IMR-90 (cell line): ENCODE measurements around the gene EIF2S2. TPM values are rescaled to one million over a fixed set of nuclear protein-coding genes. Genes with fewer than 3 reads are reported as not detected.

Experiments
- ATAC-seq: fragments of 200-7000 bp; cut with Tn5 transposase; 2 replicates; pipeline ENCODE4 v1.9.1; 2020; ENCODE audit warnings: low read depth, mild to moderate bottlenecking, moderate library complexity
- BruUV-seq: library from RNA; stranded (reverse); fragments of 400-500 nt; replicated peaks from 2 replicates; lab custom pipeline; 2021; lab: Mats Ljungman, UMichigan
- CTCF ChIA-PET: fragments of 300-600 bp; formaldehyde crosslinking; extraction: SDS; loops from one replicate; lab custom pipeline; 2021; ENCODE audit warnings: antibody characterized with exemption; lab: Yijun Ruan, JAX
- POLR2A ChIA-PET: fragments of 300-600 bp; sonication (Branson Sonifier 250); formaldehyde crosslinking; loops from one replicate; lab custom pipeline; 2022; ENCODE audit warnings: antibody characterized with exemption; ENCODE audit not compliant: unreplicated experiment; lab: Charles Lee
- DNase-seq: peaks from one replicate; pipeline ENCODE4 v3.0.0; 2013
- H2AFZ ChIP-seq: replicated peaks from 2 replicates; pipeline ENCODE3; 2013; ENCODE audit warnings: low read length, mild to moderate bottlenecking; ENCODE audit not compliant: poor library complexity
- H2AK5ac ChIP-seq: 2 replicates; pipeline ENCODE4 v1.6.1; 2013; ENCODE audit warnings: low read depth, low read length, inconsistent platforms
- H2AK9ac ChIP-seq: replicated peaks from 2 replicates; pipeline ENCODE3; 2013; ENCODE audit warnings: mild to moderate bottlenecking, low read depth, low read length, moderate library complexity; ENCODE audit not compliant: poor library complexity
- H2BK120ac ChIP-seq: 2 replicates; pipeline ENCODE4 v1.6.1; 2013; ENCODE audit warnings: low read depth, low read length, inconsistent platforms
- H2BK15ac ChIP-seq: 3 replicates; pipeline ENCODE4 v1.6.1; 2013; ENCODE audit warnings: low read depth, low read length, inconsistent platforms
- H2BK20ac ChIP-seq: 2 replicates; pipeline ENCODE4 v1.6.1; 2013; ENCODE audit warnings: low read depth, mild to moderate bottlenecking, inconsistent platforms, low read length, moderate library complexity
- H2BK5ac ChIP-seq: 2 replicates; pipeline ENCODE4 v1.6.1; 2013; ENCODE audit warnings: mild to moderate bottlenecking, low read depth, low read length, inconsistent platforms; ENCODE audit not compliant: poor library complexity, severe bottlenecking
- H3K14ac ChIP-seq: replicated peaks from 2 replicates; pipeline ENCODE4 v1.6.1; 2013; ENCODE audit warnings: low read depth, low read length, inconsistent platforms
- H3K18ac ChIP-seq: 2 replicates; pipeline ENCODE4 v1.6.1; 2013; ENCODE audit warnings: low read depth, low read length, control low read depth
- H3K23ac ChIP-seq: 2 replicates; pipeline ENCODE4 v1.6.1; 2013; ENCODE audit warnings: low read depth, low read length, inconsistent platforms
- H3K27ac ChIP-seq: 2 replicates; pipeline ENCODE4 v1.5.1; 2013; ENCODE audit warnings: mild to moderate bottlenecking, control low read depth, low read length; ENCODE audit not compliant: insufficient read depth
- H3K27me3 ChIP-seq: 2 replicates; pipeline ENCODE4 v1.6.1; 2013; ENCODE audit warnings: low read length; ENCODE audit not compliant: control insufficient read depth, insufficient read depth
- H3K36me3 ChIP-seq: 2 replicates; pipeline ENCODE4 v1.6.1; 2013; ENCODE audit warnings: low read length, mixed read lengths; ENCODE audit not compliant: control insufficient read depth, insufficient read depth
- H3K4ac ChIP-seq: 2 replicates; pipeline ENCODE4 v1.6.1; 2013; ENCODE audit warnings: low read depth, low read length, inconsistent platforms
- H3K4me1 ChIP-seq: 2 replicates; pipeline ENCODE4 v1.6.1; 2013; ENCODE audit warnings: low read length, mixed read lengths; ENCODE audit not compliant: control insufficient read depth, insufficient read depth
- H3K4me2 ChIP-seq: 2 replicates; pipeline ENCODE4 v1.6.1; 2013; ENCODE audit warnings: low read depth, mild to moderate bottlenecking, control low read depth, low read length, moderate library complexity
- H3K4me3 ChIP-seq: 2 replicates; pipeline ENCODE4 v1.5.1; 2013; ENCODE audit warnings: low read depth, mild to moderate bottlenecking, control low read depth, low read length, moderate library complexity; ENCODE audit not compliant: insufficient read depth
- H3K56ac ChIP-seq: 2 replicates; pipeline ENCODE4 v1.6.1; 2013; ENCODE audit warnings: low read length, inconsistent platforms; ENCODE audit not compliant: insufficient read depth; ENCODE audit errors: extremely low read depth
- H3K79me1 ChIP-seq, 2 experiments: 2 replicates each; pipeline ENCODE4 v1.6.1; 2013; ENCODE audit warnings: low read length in 2 of 2, inconsistent platforms in 1 of 2, low read depth in 1 of 2
- H3K9ac ChIP-seq: 2 replicates; pipeline ENCODE4 v1.6.1; 2013; ENCODE audit warnings: low read depth, low read length, control low read depth
- H3K9me1 ChIP-seq: 2 replicates; pipeline ENCODE4 v1.6.1; 2013; ENCODE audit warnings: low read length, inconsistent platforms; ENCODE audit not compliant: insufficient read depth
- H3K9me3 ChIP-seq: 2 replicates; pipeline ENCODE4 v1.6.1; 2013; ENCODE audit warnings: low read length; ENCODE audit not compliant: control insufficient read depth, insufficient read depth
- H4K20me1 ChIP-seq: 2 replicates; pipeline ENCODE4 v1.6.1; 2013; ENCODE audit warnings: low read length, inconsistent platforms; ENCODE audit not compliant: insufficient read depth
- H4K5ac ChIP-seq: 2 replicates; pipeline ENCODE4 v1.6.1; 2013; ENCODE audit warnings: mild to moderate bottlenecking, low read depth, low read length, control low read depth
- H4K8ac ChIP-seq, 2 experiments: 2 replicates each; pipeline ENCODE4 v1.6.1; 2013; ENCODE audit warnings: low read depth in 2 of 2, low read length in 2 of 2, control low read depth in 1 of 2, inconsistent platforms in 1 of 2
- H4K91ac ChIP-seq: 2 replicates; pipeline ENCODE4 v1.6.1; 2013; ENCODE audit warnings: low read depth, low read length, inconsistent platforms; ENCODE audit not compliant: insufficient read depth
- BHLHE40 ChIP-seq: fragments of 150-350 bp; IDR thresholded peaks from 2 replicates; pipeline ENCODE4 v1.6.1; 2016; ENCODE audit warnings: mild to moderate bottlenecking, low read depth, low read length
- CEBPB ChIP-seq: IDR thresholded peaks from 2 replicates; pipeline ENCODE4 v1.6.1; 2012; ENCODE audit warnings: low read depth, low read length, improper control_type of control experiment
- CHD1 ChIP-seq: IDR thresholded peaks from 2 replicates; pipeline ENCODE4 v1.6.1; 2012; ENCODE audit warnings: low read depth, low read length, improper control_type of control experiment
- FOS ChIP-seq: fragments of 150-350 bp; IDR thresholded peaks from 2 replicates; pipeline ENCODE4 v1.6.1; 2016; ENCODE audit warnings: low read depth, low read length
- MAFK ChIP-seq: IDR thresholded peaks from 2 replicates; pipeline ENCODE4 v1.6.1; 2012; ENCODE audit warnings: low read depth, low read length, improper control_type of control experiment
- MAZ ChIP-seq: IDR thresholded peaks from 2 replicates; pipeline ENCODE4 v1.6.1; 2012; ENCODE audit warnings: low read depth, mild to moderate bottlenecking, low read length, improper control_type of control experiment, moderate library complexity, borderline replicate concordance
- MXI1 ChIP-seq: IDR thresholded peaks from 2 replicates; pipeline ENCODE4 v1.6.1; 2012; ENCODE audit warnings: low read depth, mild to moderate bottlenecking, low read length, moderate library complexity, borderline replicate concordance
- NFE2L2 ChIP-seq: fragments of 150-350 bp; IDR thresholded peaks from 2 replicates; pipeline ENCODE4 v1.6.1; 2016; ENCODE audit warnings: low read depth, mild to moderate bottlenecking, low read length
- POLR2A ChIP-seq: IDR thresholded peaks from 2 replicates; pipeline ENCODE4 v1.6.1; 2012; ENCODE audit warnings: mild to moderate bottlenecking, low read depth, low read length
- RAD21 ChIP-seq: IDR thresholded peaks from 2 replicates; pipeline ENCODE4 v1.6.1; 2012; ENCODE audit warnings: low read length, improper control_type of control experiment
- RCOR1 ChIP-seq: IDR thresholded peaks from 2 replicates; pipeline ENCODE4 v1.6.1; 2012; ENCODE audit warnings: mild to moderate bottlenecking, low read length, improper control_type of control experiment; ENCODE audit not compliant: insufficient replicate concordance
- RFX5 ChIP-seq: IDR thresholded peaks from 2 replicates; pipeline ENCODE4 v1.8.0; 2012; ENCODE audit warnings: low read depth, mild to moderate bottlenecking, low read length, moderate library complexity
- SMC3 ChIP-seq: fragments of 150-350 bp; IDR thresholded peaks from 2 replicates; pipeline ENCODE4 v1.6.1; 2016; ENCODE audit warnings: low read depth, mild to moderate bottlenecking, antibody characterized with exemption, low read length, moderate library complexity
- WGBS, 2 experiments: methylation state at CpG; one replicate each; pipeline versions ENCODE4 v1.1.5 to v1.1.7; 2013; ENCODE audit warnings: missing lambda C conversion rate in 2 of 2; ENCODE audit not compliant: insufficient read length in 1 of 2; ENCODE audit errors: extremely low coverage in 2 of 2; 5-methylcytosine and 5-hydroxymethylcytosine counted together
- dilution Hi-C: fragments of 300-500 bp; cut with HindIII; formaldehyde crosslinking; loops from one replicate; pipeline ENCODE4 v1.14.3; 2018; ENCODE audit warnings: low sequenced_read_pairs; ENCODE audit not compliant: unreplicated experiment
- in situ Hi-C: fragments of 300-500 bp; cut with MboI; formaldehyde crosslinking; loops from 3 replicates; pipeline ENCODE4 v1.14.3; 2019; ENCODE audit warnings: low sequenced_read_pairs, inconsistent platforms, mixed read lengths
- intact Hi-C: fragments of 100-400 bp; cut with micrococcal nuclease; formaldehyde crosslinking; loops from 2 replicates; pipeline ENCODE4 v1.10.0; 2022
- polyA plus RNA-seq, 3 experiments: library from polyadenylated mRNA; depleted of rRNA; stranded (reverse); fragments of >200 nt; gene quantifications; 2 replicates each; pipeline ENCODE4 v1.2.3, GENCODE V29; 2012; ENCODE audit warnings: low replicate concordance in 1 of 3
- total RNA-seq: library from RNA; depleted of rRNA; stranded (reverse); fragments of >200 nt; gene quantifications from 2 replicates; pipeline ENCODE4 v1.2.3, GENCODE V29; 2012
- TF ChIP-seq, protein P1 (sequence below): fragments of 150-350 bp; IDR thresholded peaks from 2 replicates; pipeline ENCODE4 v1.6.1; 2017; ENCODE audit warnings: mild to moderate bottlenecking, antibody characterized with exemption, low read length, low read depth
- TF ChIP-seq, protein P2 (sequence below): conservative IDR thresholded peaks from 2 replicates; pipeline ENCODE4 v1.5.1; 2012; ENCODE audit warnings: mild to moderate bottlenecking, low read depth, low read length, improper control_type of control experiment
- TF ChIP-seq, protein P3 (sequence below): fragments of 150-350 bp; IDR thresholded peaks from 2 replicates; pipeline ENCODE4 v1.6.1; 2016; ENCODE audit warnings: low read depth, mild to moderate bottlenecking, low read length, moderate library complexity, borderline replicate concordance

EIF2S2 gene
- total and polyA plus RNA-seq, 2 of the 4 experiments (the other 2 are of a cell fraction): 61.7 to 66.9 TPM

DNA sequence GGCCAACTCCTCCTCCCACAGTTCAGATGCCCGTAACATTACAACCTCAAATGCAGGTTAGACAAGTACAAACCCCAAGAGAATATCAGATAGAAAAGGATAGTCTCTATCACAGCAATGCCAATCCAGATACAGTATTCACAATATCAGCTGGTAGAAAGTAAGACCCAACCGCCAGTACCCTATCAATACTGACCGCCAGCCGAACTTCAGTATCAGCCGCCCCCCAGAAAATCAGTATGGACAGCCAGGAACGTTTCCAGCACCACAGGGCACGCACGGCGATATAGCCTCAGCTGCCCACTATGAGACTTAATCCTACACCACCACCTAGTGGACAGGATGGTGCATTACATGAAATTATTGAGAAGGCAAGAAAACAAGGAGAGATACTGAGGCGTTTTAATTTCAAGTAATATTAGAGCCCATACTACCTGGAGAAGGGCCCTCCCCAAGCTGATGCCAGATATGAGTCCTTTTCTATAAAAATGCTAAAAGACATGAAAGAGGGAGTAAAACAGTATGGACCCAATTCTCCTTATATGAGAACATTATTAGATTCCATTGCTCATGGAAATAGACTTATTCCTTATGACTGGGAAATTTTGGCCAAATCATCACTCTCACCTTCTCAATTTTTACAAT lies 17.6 kb upstream of the EIF2S2 start:
- Histone ChIP-seq H3K14ac (no peak overlapping the region), H3K18ac (no peak overlapping the region), H3K4me2 (0 out of 2 replicates have a peak overlapping the region, but pooled peaks have one; percentile 28), H2BK120ac (no peak overlapping the region), H3K9ac (no peak overlapping the region), H4K5ac (no peak overlapping the region), H4K91ac (no peak overlapping the region), H2BK5ac (no peak overlapping the region), H3K23ac (no peak overlapping the region), H2BK15ac (no peak overlapping the region), H3K79me1 (no peaks in the 10 kb centered on the region), H2AK9ac (peak overlapping the region; percentile 70), H2AFZ (peak overlapping the region; percentile 88), H4K20me1 (no peaks in the 10 kb centered on the region), H3K4me1 (no peaks in the 10 kb centered on the region), H2AK5ac (no peak overlapping the region), H3K27me3 (no peaks in the 10 kb centered on the region), H3K4ac (no peak overlapping the region), H3K56ac (no peak overlapping the region), H2BK20ac (no peak overlapping the region), H3K27ac (no peak overlapping the region), H3K9me3 (no peaks in the 10 kb centered on the region), H3K4me3 (no peak overlapping the region), H3K9me1 (no peaks in the 10 kb centered on the region), H3K36me3 (no peaks in the 10 kb centered on the region), H4K8ac (no peak overlapping the region)
- BruUV-seq: no TSS peak
- WGBS, 2 experiments: no CpG with 5 or more reads among the region's 10 CpGs
- DNase-seq: peak; percentile 73
- in situ Hi-C loops (loop anchor here (10.0 kb wide), 1 partner anchor 265 kb away; no protein-coding TSS in a partner anchor), intact Hi-C loops (loop anchor here (1.0 kb wide), 4 partner anchors 60 to 463 kb away; partner anchors contain the start of gene ACTL10), dilution Hi-C loops (no loop called here)
- ATAC-seq: peak; percentile 99
- CTCF ChIA-PET: no interaction called here
- TF ChIP-seq CEBPB: no peak
- no peak for TF ChIP-seq MAFK
- no peak for TF ChIP-seq FOS
- no peak for TF ChIP-seq CHD1
- peak; percentile 92 for TF ChIP-seq RAD21
- TF ChIP-seq MXI1: no peak
- TF ChIP-seq, protein P1, sequence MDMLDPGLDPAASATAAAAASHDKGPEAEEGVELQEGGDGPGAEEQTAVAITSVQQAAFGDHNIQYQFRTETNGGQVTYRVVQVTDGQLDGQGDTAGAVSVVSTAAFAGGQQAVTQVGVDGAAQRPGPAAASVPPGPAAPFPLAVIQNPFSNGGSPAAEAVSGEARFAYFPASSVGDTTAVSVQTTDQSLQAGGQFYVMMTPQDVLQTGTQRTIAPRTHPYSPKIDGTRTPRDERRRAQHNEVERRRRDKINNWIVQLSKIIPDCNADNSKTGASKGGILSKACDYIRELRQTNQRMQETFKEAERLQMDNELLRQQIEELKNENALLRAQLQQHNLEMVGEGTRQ: no peak
- TF ChIP-seq RFX5: no peak
- TF ChIP-seq NFE2L2: no peak
- TF ChIP-seq BHLHE40: no peak
- TF ChIP-seq RCOR1: no peak
- TF ChIP-seq, protein P2, sequence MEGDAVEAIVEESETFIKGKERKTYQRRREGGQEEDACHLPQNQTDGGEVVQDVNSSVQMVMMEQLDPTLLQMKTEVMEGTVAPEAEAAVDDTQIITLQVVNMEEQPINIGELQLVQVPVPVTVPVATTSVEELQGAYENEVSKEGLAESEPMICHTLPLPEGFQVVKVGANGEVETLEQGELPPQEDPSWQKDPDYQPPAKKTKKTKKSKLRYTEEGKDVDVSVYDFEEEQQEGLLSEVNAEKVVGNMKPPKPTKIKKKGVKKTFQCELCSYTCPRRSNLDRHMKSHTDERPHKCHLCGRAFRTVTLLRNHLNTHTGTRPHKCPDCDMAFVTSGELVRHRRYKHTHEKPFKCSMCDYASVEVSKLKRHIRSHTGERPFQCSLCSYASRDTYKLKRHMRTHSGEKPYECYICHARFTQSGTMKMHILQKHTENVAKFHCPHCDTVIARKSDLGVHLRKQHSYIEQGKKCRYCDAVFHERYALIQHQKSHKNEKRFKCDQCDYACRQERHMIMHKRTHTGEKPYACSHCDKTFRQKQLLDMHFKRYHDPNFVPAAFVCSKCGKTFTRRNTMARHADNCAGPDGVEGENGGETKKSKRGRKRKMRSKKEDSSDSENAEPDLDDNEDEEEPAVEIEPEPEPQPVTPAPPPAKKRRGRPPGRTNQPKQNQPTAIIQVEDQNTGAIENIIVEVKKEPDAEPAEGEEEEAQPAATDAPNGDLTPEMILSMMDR: peak; percentile 87
- no peak for TF ChIP-seq POLR2A
- peak; percentile 74 for TF ChIP-seq SMC3
- no peak for TF ChIP-seq MAZ
- TF ChIP-seq, protein P3, sequence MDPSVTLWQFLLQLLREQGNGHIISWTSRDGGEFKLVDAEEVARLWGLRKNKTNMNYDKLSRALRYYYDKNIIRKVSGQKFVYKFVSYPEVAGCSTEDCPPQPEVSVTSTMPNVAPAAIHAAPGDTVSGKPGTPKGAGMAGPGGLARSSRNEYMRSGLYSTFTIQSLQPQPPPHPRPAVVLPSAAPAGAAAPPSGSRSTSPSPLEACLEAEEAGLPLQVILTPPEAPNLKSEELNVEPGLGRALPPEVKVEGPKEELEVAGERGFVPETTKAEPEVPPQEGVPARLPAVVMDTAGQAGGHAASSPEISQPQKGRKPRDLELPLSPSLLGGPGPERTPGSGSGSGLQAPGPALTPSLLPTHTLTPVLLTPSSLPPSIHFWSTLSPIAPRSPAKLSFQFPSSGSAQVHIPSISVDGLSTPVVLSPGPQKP: no peak
- POLR2A ChIA-PET: no interaction called here
